Adrenal gland (tissue), 12 donors: ENCODE data around the gene KCNA4. TPM values are rescaled to one million over a fixed set of nuclear protein-coding genes. Genes with fewer than 3 reads are reported as not detected.
"Not testable (repeated sequence)": the region's sequence is repeated elsewhere in the genome, so short reads cannot be mapped to it uniquely, and the experiment has no call there.

Experiments used
- DNase-seq, 7 donors: peaks; one replicate each; pipeline ENCODE4 v3.0.0-alpha.2; 2019 to 2020
- H3K27ac ChIP-seq, 5 donors: fragments of 200-600 bp; sonication (generic) in 4 of 5; 1 replicate in 3 of 5; 2 replicates in 2 of 5; pipeline versions ENCODE4 v1.5.1 to v1.8.0; 2016 to 2020; ENCODE audit warnings: mild to moderate bottlenecking in 1 of 5
- H3K27me3 ChIP-seq: fragments of 200-600 bp; 2 replicates; pipeline ENCODE4 v1.8.0; 2021
- H3K36me3 ChIP-seq, 2 donors: fragments of 200-600 bp; replicated peaks in 1 of 2; 1 replicate in 1 of 2; 2 replicates in 1 of 2; pipeline versions ENCODE4 v1.5.1 to v1.8.0; 2018 to 2022
- H3K4me1 ChIP-seq, 2 donors: fragments of 200-600 bp; replicated peaks in 1 of 2; 1 replicate in 1 of 2; 2 replicates in 1 of 2; pipeline versions ENCODE4 v1.5.1 to v1.8.0; 2018 to 2021
- H3K4me3 ChIP-seq, 4 donors: fragments of 200-600 bp; sonication (generic) in 3 of 4; one replicate each; pipeline ENCODE4 v1.5.1; 2016 to 2018
- H3K9me3 ChIP-seq, 3 donors: fragments of 200-600 bp; sonication (generic) in 1 of 3; replicated peaks in 1 of 3; 1 replicate in 2 of 3; 2 replicates in 1 of 3; pipeline versions ENCODE4 v1.5.1 to v1.8.0; 2016 to 2021
- POLR2A ChIP-seq, 2 donors: fragments of 450-650 bp; IDR thresholded peaks; one replicate each; pipeline ENCODE4 v1.6.1; 2017; ENCODE audit warnings: antibody characterized with exemption in 2 of 2, mild to moderate bottlenecking in 2 of 2, moderate library complexity in 1 of 2
- WGBS, 4 donors: extraction: QIAGEN DNeasy Blood & Tissue Kit in 2 of 4; methylation state at CpG; one replicate each; pipeline versions ENCODE4 v1.1.5 to v1.1.7; 2013 to 2017; 5-methylcytosine and 5-hydroxymethylcytosine counted together
- intact Hi-C, 2 donors: fragments of 100-400 bp; cut with DNase I; formaldehyde crosslinking; loops; one replicate each; pipeline versions ENCODE4 v1.14.1 to v1.15.0; 2022 to 2023
- polyA plus RNA-seq, 3 donors: library from polyadenylated mRNA; stranded (reverse); fragments of 200-250 nt in 2 of 3; fragments of 350-450 nt in 1 of 3; fragmentation: Illumina TruSeq in 1 of 3; extraction: RNeasy Lipid Tissue Mini Kit (QIAGEN cat#74804) in 1 of 3; gene quantifications; one replicate each; pipeline ENCODE4 v1.2.3, GENCODE V29; 2013 to 2014
- total RNA-seq, 9 donors: library from RNA; depleted of rRNA in 4 of 9; stranded (reverse); fragments of >200 nt in 4 of 9; fragments of 120-200 nt in 1 of 9; fragmentation: NEBNext Ultra II Directional in 1 of 9; extraction: Animal tissue kit (Norgen Biotek cat#: 25700) in 1 of 9; gene quantifications; one replicate each; pipeline versions ENCODE4 v1.1.0 to v1.2.4, GENCODE V29; 2013 to 2023
- TF ChIP-seq, protein P1 (sequence below), 6 experiments: fragments of 450-650 bp in 4 of 6; fragments of 200-600 bp in 2 of 6; sonication (generic) in 1 of 6; IDR thresholded peaks; 1 replicate in 5 of 6; 2 replicates in 1 of 6; pipeline versions ENCODE4 v1.5.1 to v1.8.0; 2016 to 2021; ENCODE audit warnings: antibody characterized with exemption in 6 of 6, mild to moderate bottlenecking in 2 of 6, moderate library complexity in 1 of 6
- donor health status: healthy with polysubstance abuse.
- donor health status: Bipolar disorder and iron deficiency.
- donor health status: DM: yes; HTN: yes; CAD: no.
- donor health status: DM: no; HTN: no; CAD: no.
- donor health status: DM: no; HTN: no; CAD: no.
- donor health status: DM: yes; HTN: yes; CAD: no.

Gene KCNA4
- total and polyA plus RNA-seq, 12 donors, result 2.8 to 45.7 (median 17.1) TPM

DNA sequence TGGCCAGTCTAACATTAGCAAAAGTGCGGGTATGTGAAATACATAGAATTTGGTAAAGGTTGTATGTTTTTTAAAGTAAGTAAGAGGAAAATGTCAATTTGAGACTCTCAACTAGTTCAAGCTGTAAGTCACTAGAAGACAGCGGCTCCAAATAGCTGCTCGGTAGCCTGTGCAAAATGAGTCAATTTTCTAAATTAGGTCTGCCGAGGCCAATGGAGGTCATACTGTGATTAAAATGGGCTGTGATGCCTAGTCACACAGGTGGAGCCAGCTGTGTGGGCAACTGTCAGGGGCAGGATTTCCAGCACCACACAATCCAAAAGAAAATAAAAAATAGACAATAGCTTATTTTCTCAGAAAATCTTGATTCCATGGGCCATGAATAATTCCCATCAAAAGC, 32.3 kb downstream of the KCNA4 start:
- no peak overlapping the region for H3K4me3 ChIP-seq
- TF ChIP-seq, protein P1, sequence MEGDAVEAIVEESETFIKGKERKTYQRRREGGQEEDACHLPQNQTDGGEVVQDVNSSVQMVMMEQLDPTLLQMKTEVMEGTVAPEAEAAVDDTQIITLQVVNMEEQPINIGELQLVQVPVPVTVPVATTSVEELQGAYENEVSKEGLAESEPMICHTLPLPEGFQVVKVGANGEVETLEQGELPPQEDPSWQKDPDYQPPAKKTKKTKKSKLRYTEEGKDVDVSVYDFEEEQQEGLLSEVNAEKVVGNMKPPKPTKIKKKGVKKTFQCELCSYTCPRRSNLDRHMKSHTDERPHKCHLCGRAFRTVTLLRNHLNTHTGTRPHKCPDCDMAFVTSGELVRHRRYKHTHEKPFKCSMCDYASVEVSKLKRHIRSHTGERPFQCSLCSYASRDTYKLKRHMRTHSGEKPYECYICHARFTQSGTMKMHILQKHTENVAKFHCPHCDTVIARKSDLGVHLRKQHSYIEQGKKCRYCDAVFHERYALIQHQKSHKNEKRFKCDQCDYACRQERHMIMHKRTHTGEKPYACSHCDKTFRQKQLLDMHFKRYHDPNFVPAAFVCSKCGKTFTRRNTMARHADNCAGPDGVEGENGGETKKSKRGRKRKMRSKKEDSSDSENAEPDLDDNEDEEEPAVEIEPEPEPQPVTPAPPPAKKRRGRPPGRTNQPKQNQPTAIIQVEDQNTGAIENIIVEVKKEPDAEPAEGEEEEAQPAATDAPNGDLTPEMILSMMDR (IDR thresholded peaks at IDR 0.05), result no peak
- TF ChIP-seq POLR2A (IDR thresholded peaks at IDR 0.05), result no peak
- H3K27ac ChIP-seq, result no peak overlapping the region
- no peaks in the 10 kb centered on the region for H3K9me3 ChIP-seq
- intact Hi-C loops, result no loop called here
- H3K36me3 ChIP-seq, result no peaks in the 10 kb centered on the region
- 43 to 61% (median 53%) methylated on average over 4 of the region's 4 CpGs for WGBS, 4 donors
- H3K4me1 ChIP-seq, result no peaks in the 10 kb centered on the region
- DNase-seq, result peak in 3 of 7 donors; percentile 14 to 17 (median 14)
- no peaks in the 10 kb centered on the region for H3K27me3 ChIP-seq

DNA sequence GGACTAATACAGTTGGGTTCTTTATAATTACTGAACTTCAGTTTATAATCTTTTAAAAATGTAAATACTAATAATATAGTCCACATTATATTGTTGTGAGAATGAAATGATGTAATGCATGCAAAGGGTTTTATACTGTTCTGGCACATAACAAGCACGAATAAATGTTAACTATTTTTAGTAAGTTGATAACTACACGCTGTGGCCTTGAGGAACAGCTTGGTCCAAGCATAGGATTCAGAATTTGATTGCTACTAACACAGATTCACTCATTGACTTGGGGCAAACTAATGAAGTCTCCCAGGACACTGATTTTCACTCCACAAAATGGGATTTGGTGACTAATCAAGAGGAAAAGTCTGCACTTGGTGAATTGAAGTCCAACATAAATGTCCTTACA, 38.3 kb downstream of the KCNA4 start:
- no peak overlapping the region for H3K27ac ChIP-seq
- H3K9me3 ChIP-seq, result no peaks in the 10 kb centered on the region
- no peak for DNase-seq
- intact Hi-C loops, result no loop called here
- H3K4me3 ChIP-seq, result no peak overlapping the region
- peaks cover 0 to 9% of the 10 kb centered on the region in 2 donors for H3K4me1 ChIP-seq
- no peak for TF ChIP-seq POLR2A (IDR thresholded peaks at IDR 0.05)
- TF ChIP-seq, protein P1 (IDR thresholded peaks at IDR 0.05), result no peak
- no peaks in the 10 kb centered on the region for H3K27me3 ChIP-seq
- H3K36me3 ChIP-seq, result no peaks in the 10 kb centered on the region
- 27 to 48% (median 34%) methylated on average over 2 of the region's 2 CpGs for WGBS, 4 donors

DNA sequence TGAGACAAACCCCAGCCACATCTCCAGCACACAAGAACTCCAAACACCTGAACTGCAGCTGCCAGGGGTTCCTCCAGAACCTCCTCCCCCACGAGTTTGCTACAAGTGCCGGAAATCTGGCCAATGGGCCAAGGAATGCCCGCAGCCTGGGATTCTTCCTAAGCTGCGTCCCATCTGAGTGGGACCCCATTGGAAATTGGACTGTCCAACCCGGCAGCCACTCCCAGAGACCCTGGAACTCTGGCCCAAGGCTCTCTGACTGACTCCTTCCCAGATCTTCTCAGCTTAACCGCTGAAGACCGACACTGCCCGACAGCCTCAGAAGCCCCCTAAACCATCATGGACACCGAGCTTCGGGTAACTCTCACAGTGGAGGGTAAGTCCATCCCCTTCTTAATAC, 41.2 kb downstream of the KCNA4 start:
- intact Hi-C loops, result not testable (repeated sequence)

DNA sequence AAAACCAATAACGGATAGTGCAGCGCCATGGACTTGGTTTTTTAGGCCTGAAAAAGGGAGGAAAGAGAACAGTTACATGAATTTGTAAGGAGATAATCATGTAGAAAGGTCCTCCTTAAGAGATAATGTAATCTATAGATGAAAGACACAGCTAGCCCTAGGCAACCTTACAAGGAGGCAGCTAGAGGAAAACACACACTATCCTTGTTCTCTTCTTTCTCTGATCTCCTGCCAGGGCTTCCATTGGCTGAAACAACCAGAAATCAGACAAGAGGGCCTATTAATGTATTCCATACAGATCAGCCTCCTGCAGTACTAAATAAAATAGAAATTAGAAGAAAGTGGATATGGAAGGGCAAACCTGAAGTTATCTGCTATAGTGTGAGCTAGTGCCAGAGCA, 53.0 kb downstream of the KCNA4 start:
- Histone ChIP-seq H3K4me3 (no peak overlapping the region), H3K9me3 (no peaks in the 10 kb centered on the region), H3K4me1 (no peaks in the 10 kb centered on the region), H3K27me3 (no peaks in the 10 kb centered on the region), H3K27ac (no peak overlapping the region), H3K36me3 (no peaks in the 10 kb centered on the region)
- no peak for TF ChIP-seq POLR2A (IDR thresholded peaks at IDR 0.05)
- TF ChIP-seq, protein P1 (IDR thresholded peaks at IDR 0.05), result no peak
- no peak for DNase-seq
- WGBS, 4 donors, result 91 to 96% (median 93%) methylated on average over 2 of the region's 2 CpGs
- intact Hi-C loops, result no loop called here

More for the DNA sequence above, 41.2 kb downstream of the KCNA4 start:
- DNase-seq, H3K9me3 ChIP-seq, H3K4me3 ChIP-seq, H3K27me3 ChIP-seq, H3K27ac ChIP-seq, H3K36me3 ChIP-seq, H3K4me1 ChIP-seq: not testable (repeated sequence)
- WGBS, 4 donors, result 93 to 100% (median 94%) methylated on average over 6 to 10 of the region's 10 CpGs

DNA sequence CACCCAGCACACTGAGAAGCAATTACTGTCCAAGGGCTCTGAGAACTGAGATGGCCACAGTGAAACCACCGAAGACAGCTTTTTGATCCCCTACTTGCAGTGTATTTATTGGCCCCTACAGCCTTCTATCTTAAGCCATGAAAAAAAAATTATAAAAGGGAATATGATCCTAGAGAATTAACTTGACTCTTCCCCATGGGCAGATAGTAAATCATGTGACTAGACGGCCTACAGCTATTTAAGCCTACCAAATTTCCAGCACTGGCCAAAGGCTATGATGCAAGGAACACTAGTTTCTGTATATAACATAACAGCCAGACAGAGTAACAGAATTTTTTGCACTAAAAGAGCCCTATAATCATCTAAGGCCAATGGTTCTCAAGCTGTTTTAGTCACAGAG, 53.8 kb downstream of the KCNA4 start:
- Histone ChIP-seq H3K27me3 (no peaks in the 10 kb centered on the region), H3K36me3 (no peaks in the 10 kb centered on the region), H3K4me1 (no peaks in the 10 kb centered on the region), H3K27ac (no peak overlapping the region), H3K4me3 (no peak overlapping the region), H3K9me3 (no peaks in the 10 kb centered on the region)
- 80 to 87% (median 84%) methylated on average over 2 of the region's 2 CpGs for WGBS, 4 donors
- TF ChIP-seq, protein P1 (IDR thresholded peaks at IDR 0.05), result no peak
- no peak for TF ChIP-seq POLR2A (IDR thresholded peaks at IDR 0.05)
- DNase-seq, result no peak
- intact Hi-C loops, result no loop called here
